ENCODE measurements around the gene PCBP2. TPM values are rescaled to one million over a fixed set of nuclear protein-coding genes. Genes with fewer than 3 reads are reported as not detected.

Gene PCBP2
- total RNA-seq, 1 donor from 2014 or later = 557 TPM

- ATAC-seq (no peak), DNase-seq (no peak)
- intact Hi-C loops (cut with micrococcal nuclease) = no loop called here
Observed at GRCh38 chr12:53485955-53486735, 34.2 kb downstream of the PCBP2 start.

GRCh38 chr12:53486736-53487487, 35.0 kb downstream of the PCBP2 start:
- intact Hi-C loops (cut with micrococcal nuclease) = no loop called here
- ATAC-seq (no peak), DNase-seq (no peak)

DNA sequence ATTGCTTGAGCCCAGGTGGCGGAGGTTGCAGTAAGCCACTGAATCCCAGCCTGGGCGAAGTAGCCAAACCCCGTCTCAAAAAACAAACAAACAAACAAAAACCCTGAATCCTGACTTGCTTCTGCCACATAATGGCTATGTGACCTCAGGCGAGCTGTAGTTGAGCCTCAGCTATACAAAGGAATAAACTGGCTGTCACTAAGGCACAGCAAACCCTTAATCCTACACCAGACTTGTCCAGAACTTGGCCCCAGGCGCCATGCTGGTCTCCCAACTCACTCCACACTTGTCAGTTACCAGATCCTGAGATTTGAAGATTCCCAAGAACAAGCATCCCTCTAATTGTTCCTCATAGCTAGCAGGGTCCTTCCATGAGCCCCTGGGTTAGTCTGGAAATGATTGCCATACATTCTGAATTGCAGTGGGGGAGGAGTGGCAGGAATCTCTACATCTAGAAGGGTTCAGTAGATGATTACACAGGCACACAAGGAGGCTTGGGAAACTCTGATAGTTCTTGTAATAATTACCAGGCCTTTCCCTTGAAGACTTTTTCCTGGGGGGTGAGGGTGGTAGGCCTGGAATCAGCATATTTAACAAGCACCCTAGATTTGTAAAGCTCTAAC, 37.5 kb downstream of the PCBP2 start:
- ATAC-seq (no peak), DNase-seq (no peak)
- intact Hi-C loops (cut with micrococcal nuclease) = no loop called here

- DNase-seq (no peak), ATAC-seq (no peak)
- intact Hi-C loops (cut with micrococcal nuclease) = no loop called here
Observed at GRCh38 chr12:53492188-53492587, 40.3 kb downstream of the PCBP2 start.

GRCh38 chr12:53492830-53493609, 41.1 kb downstream of the PCBP2 start:
- ATAC-seq = peak; percentile 95
- peak; percentile 94 for DNase-seq
- intact Hi-C loops (cut with micrococcal nuclease) = no loop called here

GRCh38 chr12:53493610-53494391, 41.9 kb downstream of the PCBP2 start:
- intact Hi-C loops (cut with micrococcal nuclease) = no loop called here
- no peak for DNase-seq
- no peak for ATAC-seq

GRCh38 chr12:53495903-53496751, 44.2 kb downstream of the PCBP2 start:
- ATAC-seq (no peak), DNase-seq (peak; percentile 68)
- intact Hi-C loops (cut with micrococcal nuclease) = no loop called here

- intact Hi-C loops (cut with micrococcal nuclease) = no loop called here
- no peak for DNase-seq
Observed at GRCh38 chr12:53496752-53497032, 44.8 kb downstream of the PCBP2 start.

GRCh38 chr12:53497461-53497860, 45.6 kb downstream of the PCBP2 start:
- ATAC-seq (no peak), DNase-seq (no peak)
- intact Hi-C loops (cut with micrococcal nuclease) = no loop called here

More at GRCh38 chr12:53496752-53497032, 44.8 kb downstream of the PCBP2 start:
- no peak for ATAC-seq

DNA sequence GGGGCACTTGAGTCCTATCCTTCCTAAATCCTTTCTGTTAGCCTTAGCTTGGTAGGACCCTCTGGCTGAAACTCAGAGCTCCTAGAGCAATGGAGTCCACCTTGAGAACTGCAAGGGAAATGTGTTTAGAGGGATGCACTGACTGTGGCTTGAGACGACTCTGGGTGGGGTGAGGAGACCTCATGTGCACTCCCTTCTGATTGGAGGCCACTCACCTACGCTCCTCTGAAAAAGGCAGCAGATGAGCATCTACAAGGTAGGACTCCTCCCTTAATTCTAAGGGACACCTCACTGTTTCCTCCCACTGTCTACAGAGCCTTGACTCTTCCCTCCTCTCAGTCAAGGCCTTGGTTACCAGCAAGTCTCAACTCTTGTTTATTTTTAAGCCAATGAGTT, 46.3 kb downstream of the PCBP2 start:
- ATAC-seq (no peak), DNase-seq (no peak)
- intact Hi-C loops (cut with micrococcal nuclease) = no loop called here

- ATAC-seq (peak; percentile 14), DNase-seq (peak; percentile 79)
- intact Hi-C loops (cut with micrococcal nuclease) = loop anchor here (5.0 kb wide), 1 partner anchor 177 kb away; the partner anchor contains the start of gene AAAS
Observed at GRCh38 chr12:53499266-53500141, 47.6 kb downstream of the PCBP2 start, which contains the start of gene MAP3K12. Gene MAP3K12, minus strand, starts transcription at chr12:53499458. Its CDS starts 12,067 bp downstream, at chr12:53487391.

GRCh38 chr12:53500142-53500775, 48.4 kb downstream of the PCBP2 start:
- intact Hi-C loops (cut with micrococcal nuclease) = loop anchor here (5.0 kb wide), 1 partner anchor 178 kb away; the partner anchor contains the start of gene AAAS
- ATAC-seq = peak; percentile 4
- DNase-seq = no peak

- DNase-seq = peak; percentile 97
- peak; percentile 87 for ATAC-seq
- intact Hi-C loops (cut with micrococcal nuclease) = loop anchor here (5.0 kb wide), 1 partner anchor 179 kb away; the partner anchor contains the start of gene AAAS
Observed at GRCh38 chr12:53500776-53501614, 49.1 kb downstream of the PCBP2 start, which contains the start of gene TARBP2. Gene TARBP2, plus strand, starts transcription at chr12:53501283. Its CDS starts 126 bp downstream, at chr12:53501409.

- ATAC-seq (no peak), DNase-seq (no peak)
- intact Hi-C loops (cut with micrococcal nuclease) = loop anchor here (5.0 kb wide), 1 partner anchor 179 kb away; the partner anchor contains the start of gene AAAS
Observed at GRCh38 chr12:53501615-53502181, 49.8 kb downstream of the PCBP2 start.

GRCh38 chr12:53502331-53502730, 50.4 kb downstream of the PCBP2 start:
- intact Hi-C loops (cut with micrococcal nuclease) = loop anchor here (5.0 kb wide), 1 partner anchor 180 kb away; the partner anchor contains the start of gene AAAS
- ATAC-seq (no peak), DNase-seq (no peak)
